Panc1 (cell line): ENCODE data around the gene LMO3. TPM values are rescaled to one million over a fixed set of nuclear protein-coding genes. Genes with fewer than 3 reads are reported as not detected.

ENCODE experiments used
- ATAC-seq: fragments of 200-7000 bp; cut with Tn5 transposase; 2 replicates; pipeline ENCODE4 v1.9.1; 2020; ENCODE audit warnings: mild to moderate bottlenecking, moderate library complexity
- BruUV-seq: library from RNA; stranded (reverse); fragments of 400-500 nt; replicated peaks from 2 replicates; lab custom pipeline; 2021; lab: Mats Ljungman, UMichigan
- CTCF ChIA-PET: fragments of 300-600 bp; sonication (Branson Sonifier 250); formaldehyde crosslinking; loops from one replicate; lab custom pipeline; 2022; ENCODE audit warnings: antibody characterized with exemption; lab: Charles Lee
- POLR2A ChIA-PET: fragments of 300-600 bp; sonication (Branson Sonifier 250); formaldehyde crosslinking; loops from one replicate; lab custom pipeline; 2022; ENCODE audit warnings: antibody characterized with exemption; lab: Charles Lee
- DNase-seq: peaks from one replicate; pipeline ENCODE4 v3.0.0-alpha.2; 2010; ENCODE audit warnings: low read depth, low spot score
- H3K27ac ChIP-seq: 2 replicates; pipeline ENCODE4 v1.5.1; 2011; ENCODE audit warnings: mild to moderate bottlenecking, low read length, inconsistent platforms
- H3K27me3 ChIP-seq: fragments of 200-500 bp; sonication (Bioruptor generic); 2 replicates; pipeline ENCODE4 v1.6.0; 2014; ENCODE audit warnings: low read length, inconsistent platforms; ENCODE audit not compliant: control insufficient read depth, insufficient read depth
- H3K36me3 ChIP-seq: fragments of 200-500 bp; sonication (Bioruptor generic); 2 replicates; pipeline ENCODE4 v1.5.1; 2014; ENCODE audit warnings: inconsistent platforms, mild to moderate bottlenecking, low read length, moderate library complexity; ENCODE audit not compliant: control insufficient read depth, insufficient read depth
- H3K4me1 ChIP-seq: 2 replicates; pipeline ENCODE4 v1.5.1; 2011; ENCODE audit warnings: inconsistent platforms, mild to moderate bottlenecking, low read length, moderate library complexity; ENCODE audit not compliant: control insufficient read depth, insufficient read depth
- H3K4me3 ChIP-seq, 2 experiments: 2 replicates each; pipeline ENCODE4 v1.5.1; 2011 to 2012; ENCODE audit warnings: low read depth in 2 of 2, low read length in 2 of 2, mild to moderate bottlenecking in 2 of 2, inconsistent platforms in 1 of 2, moderate library complexity in 1 of 2
- H3K9me3 ChIP-seq: fragments of 200-500 bp; sonication (Bioruptor generic); 2 replicates; pipeline ENCODE4 v1.5.1; 2014; ENCODE audit warnings: low read depth, mild to moderate bottlenecking, inconsistent platforms, low read length, moderate library complexity; ENCODE audit not compliant: control insufficient read depth, insufficient read depth
- CTCF ChIP-seq: fragments of 450-650 bp; IDR thresholded peaks from 2 replicates; pipeline ENCODE4 v1.5.1; 2017; ENCODE audit warnings: mild to moderate bottlenecking
- POLR2AphosphoS5 ChIP-seq: IDR thresholded peaks from 2 replicates; pipeline ENCODE4 v1.6.1; 2012; ENCODE audit warnings: mild to moderate bottlenecking, low read depth, low read length, moderate library complexity
- REST ChIP-seq, 2 experiments: IDR thresholded peaks; 2 replicates each; pipeline ENCODE4 v1.6.1; 2011 to 2012; ENCODE audit warnings: low read depth in 2 of 2, control low read depth in 1 of 2, low read length in 1 of 2, mild to moderate bottlenecking in 1 of 2, moderate library complexity in 1 of 2; ENCODE audit not compliant: insufficient read depth in 1 of 2
- SIN3A ChIP-seq: IDR thresholded peaks from 2 replicates; pipeline ENCODE4 v1.6.1; 2012; ENCODE audit warnings: low read depth, mild to moderate bottlenecking, low read length, moderate library complexity, borderline replicate concordance; ENCODE audit not compliant: insufficient read depth
- TCF7L2 ChIP-seq: IDR thresholded peaks from 2 replicates; pipeline ENCODE4 v1.6.1; 2011; ENCODE audit warnings: mild to moderate bottlenecking, low read depth, low read length, inconsistent platforms
- in situ Hi-C: cut with HindIII; loops from 2 replicates; pipeline ENCODE4 v1.10.0; 2016; ENCODE audit warnings: low sequenced_read_pairs, low pct_unique_long_range_greater_than_20kb
- intact Hi-C: fragments of 100-400 bp; cut with micrococcal nuclease; formaldehyde crosslinking; loops from one replicate; pipeline ENCODE4 v1.10.0; 2022; ENCODE audit not compliant: unreplicated experiment
- total RNA-seq: library from RNA; stranded (reverse); gene quantifications from one replicate; pipeline ENCODE4 v1.2.1, GENCODE V29; 2021; ENCODE audit not compliant: unreplicated experiment

Gene LMO3
- total RNA-seq, 1 experiment from 2014 or later, result 0.51 TPM

- ChIA-PET POLR2A (no interaction called here), CTCF (no interaction called here)
- no peak for TF ChIP-seq SIN3A
- no peak for TF ChIP-seq POLR2AphosphoS5
- no peak for TF ChIP-seq TCF7L2
- BruUV-seq, result no TSS peak
- Histone ChIP-seq H3K27ac (no peak overlapping the region), H3K4me1 (no peaks in the 10 kb centered on the region; the same call in 1 of the 2 replicates), H3K27me3 (no peaks in the 10 kb centered on the region), H3K4me3 (no peak overlapping the region), H3K36me3 (no peaks in the 10 kb centered on the region), H3K9me3 (no peaks in the 10 kb centered on the region)
- in situ Hi-C loops (no loop called here), intact Hi-C loops (no loop called here)
- no peak for ATAC-seq
- no peak for DNase-seq
Observed at GRCh38 chr12:16611146-16611545, 5.2 kb upstream of the LMO3 start.

GRCh38 chr12:16610743-16611142 is 4.8 kb upstream of the LMO3 start:
- ATAC-seq (no peak), DNase-seq (no peak)
- TF ChIP-seq REST (IDR thresholded peaks at IDR 0.05; ENCODE audit: insufficient read depth in 1 of 2, low read depth in 2 of 2, low read length in 1 of 2) (no peak), SIN3A (no peak), POLR2AphosphoS5 (no peak), TCF7L2 (no peak), CTCF (no peak)
- POLR2A ChIA-PET, result no interaction called here
- no peaks in the 10 kb centered on the region for H3K9me3 ChIP-seq
- no peaks in the 10 kb centered on the region for H3K36me3 ChIP-seq
- H3K27ac ChIP-seq, result no peak overlapping the region
- H3K4me1 ChIP-seq, result no peaks in the 10 kb centered on the region; the same call in 1 of the 2 replicates
- in situ Hi-C loops, result no loop called here
- CTCF ChIA-PET, result no interaction called here
- H3K4me3 ChIP-seq, result no peak overlapping the region
- H3K27me3 ChIP-seq, result no peaks in the 10 kb centered on the region
- intact Hi-C loops, result no loop called here
- BruUV-seq, result no TSS peak

- ChIA-PET POLR2A (no interaction called here), CTCF (no interaction called here)
- H3K4me3 ChIP-seq, result no peak overlapping the region
- H3K4me1 ChIP-seq, result no peaks in the 10 kb centered on the region; the same call in 1 of the 2 replicates
- no peaks in the 10 kb centered on the region for H3K9me3 ChIP-seq
- no TSS peak for BruUV-seq
- TF ChIP-seq SIN3A (no peak), POLR2AphosphoS5 (no peak), REST (IDR thresholded peaks at IDR 0.05; ENCODE audit: insufficient read depth in 1 of 2, low read depth in 2 of 2, low read length in 1 of 2) (no peak), CTCF (no peak)
- no peaks in the 10 kb centered on the region for H3K36me3 ChIP-seq
- in situ Hi-C loops, result no loop called here
- DNase-seq (no peak), ATAC-seq (no peak)
- intact Hi-C loops, result no loop called here
- H3K27me3 ChIP-seq, result no peaks in the 10 kb centered on the region
- no peak overlapping the region for H3K27ac ChIP-seq
Observed at GRCh38 chr12:16610001-16610585, 4.1 kb upstream of the LMO3 start.
